Fibroblast of mammary gland (primary cell): ENCODE measurements around the gene PBX2.

Source experiments
- DNase-seq: peaks from one replicate; pipeline ENCODE4 v3.0.0-alpha.2; 2010; ENCODE audit warnings: low read depth
- H3K4me3 ChIP-seq: 2 replicates; pipeline ENCODE4 v1.5.1; 2011; ENCODE audit warnings: low read depth, mild to moderate bottlenecking, low read length, moderate library complexity; ENCODE audit not compliant: control insufficient read depth
- TF ChIP-seq, protein P1 (sequence below): conservative IDR thresholded peaks from 2 replicates; pipeline ENCODE4 v1.5.1; 2011; ENCODE audit warnings: low read depth, low read length, inconsistent platforms; ENCODE audit not compliant: control insufficient read depth, insufficient read depth

PBX2 gene

DNA sequence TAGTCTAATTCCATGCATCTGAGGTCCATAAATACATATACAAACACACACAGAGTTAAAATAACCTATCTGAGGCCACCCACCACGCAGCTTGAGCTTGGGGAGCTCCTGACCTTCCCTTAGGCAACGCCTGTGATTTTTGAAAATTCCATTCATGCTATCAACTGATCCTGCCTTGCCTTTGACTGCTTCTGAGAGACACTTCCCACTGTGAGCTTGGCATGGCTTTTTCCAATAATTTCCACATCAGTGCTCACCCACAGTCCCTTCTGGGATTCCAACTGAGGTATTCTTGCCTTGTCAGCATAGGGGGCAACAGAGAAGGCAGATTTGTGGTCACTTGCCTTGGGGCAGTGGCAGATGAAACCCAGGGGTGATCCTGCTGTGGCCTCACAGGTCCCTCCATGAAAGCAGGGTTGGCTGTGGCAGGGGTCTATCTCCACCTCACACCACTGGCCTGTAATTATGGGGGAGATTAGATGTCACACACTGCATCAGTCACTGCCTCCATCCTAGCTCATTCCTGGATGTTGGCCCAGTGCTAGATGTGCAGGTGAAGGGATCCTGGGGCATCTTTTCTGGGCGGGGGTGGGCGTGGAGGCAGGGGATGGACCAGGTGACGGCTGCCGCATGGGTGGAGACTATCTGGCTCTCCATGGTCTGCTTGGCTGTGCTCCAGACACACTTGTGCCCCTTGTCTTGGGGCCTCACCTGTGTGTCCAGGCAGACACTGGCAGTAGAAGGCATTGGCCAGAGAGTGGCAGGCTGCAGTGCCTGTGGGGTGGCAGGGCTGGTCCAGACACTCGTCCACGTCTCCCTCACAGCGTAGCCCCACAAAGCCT lies 13.6 kb upstream of the PBX2 start:
- TF ChIP-seq, protein P1, sequence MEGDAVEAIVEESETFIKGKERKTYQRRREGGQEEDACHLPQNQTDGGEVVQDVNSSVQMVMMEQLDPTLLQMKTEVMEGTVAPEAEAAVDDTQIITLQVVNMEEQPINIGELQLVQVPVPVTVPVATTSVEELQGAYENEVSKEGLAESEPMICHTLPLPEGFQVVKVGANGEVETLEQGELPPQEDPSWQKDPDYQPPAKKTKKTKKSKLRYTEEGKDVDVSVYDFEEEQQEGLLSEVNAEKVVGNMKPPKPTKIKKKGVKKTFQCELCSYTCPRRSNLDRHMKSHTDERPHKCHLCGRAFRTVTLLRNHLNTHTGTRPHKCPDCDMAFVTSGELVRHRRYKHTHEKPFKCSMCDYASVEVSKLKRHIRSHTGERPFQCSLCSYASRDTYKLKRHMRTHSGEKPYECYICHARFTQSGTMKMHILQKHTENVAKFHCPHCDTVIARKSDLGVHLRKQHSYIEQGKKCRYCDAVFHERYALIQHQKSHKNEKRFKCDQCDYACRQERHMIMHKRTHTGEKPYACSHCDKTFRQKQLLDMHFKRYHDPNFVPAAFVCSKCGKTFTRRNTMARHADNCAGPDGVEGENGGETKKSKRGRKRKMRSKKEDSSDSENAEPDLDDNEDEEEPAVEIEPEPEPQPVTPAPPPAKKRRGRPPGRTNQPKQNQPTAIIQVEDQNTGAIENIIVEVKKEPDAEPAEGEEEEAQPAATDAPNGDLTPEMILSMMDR = no peak
- no peak for DNase-seq
- H3K4me3 ChIP-seq = no peak overlapping the region

- no peak for DNase-seq
- no peak overlapping the region for H3K4me3 ChIP-seq
- TF ChIP-seq, protein P1 = no peak
Observed at GRCh38 chr6:32202186-32202585, 12.2 kb upstream of the PBX2 start.

- DNase-seq = no peak
- TF ChIP-seq, protein P1 = no peak
- H3K4me3 ChIP-seq = no peak overlapping the region
Observed at GRCh38 chr6:32200711-32201475, 10.9 kb upstream of the PBX2 start.

- TF ChIP-seq, protein P1 = no peak
- no peak overlapping the region for H3K4me3 ChIP-seq
- DNase-seq = no peak
Observed at GRCh38 chr6:32198866-32199265, 8.9 kb upstream of the PBX2 start.

- TF ChIP-seq, protein P1 = no peak
- DNase-seq = no peak
- no peak overlapping the region for H3K4me3 ChIP-seq
Observed at GRCh38 chr6:32198345-32198696, 8.3 kb upstream of the PBX2 start.

GRCh38 chr6:32196682-32197616 lies 6.9 kb upstream of the PBX2 start:
- no peak for DNase-seq
- H3K4me3 ChIP-seq = peak overlapping the region; percentile 75
- TF ChIP-seq, protein P1 = no peak
